GM19193 (cell line): ENCODE data around the gene MSGN1.

ENCODE experiments used
- POLR2A ChIP-seq: IDR thresholded peaks from 4 replicates; pipeline ENCODE4 v1.6.1; 2011; ENCODE audit not compliant: insufficient read depth, insufficient read length; ENCODE audit errors: extremely low read depth

Gene MSGN1

DNA sequence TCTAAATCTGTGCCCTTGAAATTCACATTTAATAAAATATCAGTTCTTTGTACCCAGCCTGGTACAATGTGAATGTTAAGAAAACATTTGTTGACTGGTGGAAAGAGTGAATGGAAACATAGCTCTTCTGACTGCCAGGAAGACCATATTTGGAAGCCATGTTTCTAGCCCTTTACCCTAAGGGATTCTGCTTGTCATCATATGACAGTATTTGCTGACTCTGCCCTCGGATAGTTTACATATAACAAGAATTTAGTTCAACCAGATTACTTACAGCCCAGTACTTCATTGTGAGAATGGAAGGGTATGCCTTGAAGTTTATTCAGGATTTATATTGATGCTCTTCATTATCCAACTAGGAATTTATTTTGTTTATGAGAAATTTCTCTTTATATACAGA is 48.4 kb downstream of the MSGN1 start:
- TF ChIP-seq POLR2A: no peak

DNA sequence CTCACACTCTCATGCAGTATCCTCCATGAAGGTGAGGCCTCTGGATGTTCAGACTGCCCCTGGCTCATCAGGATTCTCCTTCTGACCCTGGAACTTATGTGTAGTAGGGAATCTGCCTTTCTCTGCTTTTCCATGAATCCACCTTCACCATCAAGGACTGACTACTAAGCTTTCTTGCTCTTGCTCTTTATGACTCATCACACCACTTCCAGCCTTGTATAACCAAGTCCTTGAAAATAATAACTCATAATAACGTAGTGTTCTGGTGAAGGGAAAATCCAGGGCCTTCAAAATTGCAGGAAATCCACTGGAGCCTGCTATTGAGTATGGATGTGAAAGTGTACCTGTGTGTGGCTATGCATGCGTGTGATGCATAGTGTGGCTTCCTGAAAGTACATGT is 50.9 kb downstream of the MSGN1 start:
- TF ChIP-seq POLR2A: no peak
